Chondrocyte (in vitro differentiated cells): Measurements from ENCODE around the gene AFF2. TPM values are rescaled to one million over a fixed set of nuclear protein-coding genes. Genes with fewer than 3 reads are reported as not detected.

Source experiments
- DNase-seq: peaks from one replicate; pipeline ENCODE4 v3.0.0; 2021; ENCODE audit warnings: mixed read lengths, low spot score
- H3K27ac Mint-ChIP-seq: one replicate; pipeline ENCODE4 v1.8.0; 2021; ENCODE audit warnings: mild to moderate bottlenecking, moderate library complexity, mixed read lengths; ENCODE audit not compliant: unreplicated experiment
- H3K27me3 Mint-ChIP-seq: 2 replicates; pipeline ENCODE4 v1.8.0; 2021; ENCODE audit warnings: low read depth, mixed read lengths
- H3K36me3 Mint-ChIP-seq: 2 replicates; pipeline ENCODE4 v1.8.0; 2021; ENCODE audit warnings: low read depth, mixed read lengths
- H3K4me1 Mint-ChIP-seq: 2 replicates; pipeline ENCODE4 v1.8.0; 2021; ENCODE audit warnings: low read depth, mild to moderate bottlenecking, mixed read lengths
- H3K4me3 Mint-ChIP-seq: one replicate; pipeline ENCODE4 v1.8.0; 2021; ENCODE audit warnings: mild to moderate bottlenecking, moderate library complexity, mixed read lengths; ENCODE audit not compliant: unreplicated experiment
- H3K9me3 Mint-ChIP-seq: 2 replicates; pipeline ENCODE4 v1.8.0; 2021; ENCODE audit warnings: low read depth, mixed read lengths
- total RNA-seq: library from RNA; stranded (reverse); gene quantifications from 3 replicates; pipeline ENCODE4 v1.2.1, GENCODE V29; 2021
- TF ChIP-seq, protein P1 (sequence below): fragments of 200-600 bp; sonication (generic); IDR thresholded peaks from 2 replicates; pipeline ENCODE4 v1.5.0; 2021; ENCODE audit warnings: antibody characterized with exemption, mild to moderate bottlenecking, moderate library complexity

AFF2 gene
- total RNA-seq, 1 donor from 2014 or later, result 22.4 TPM

DNA sequence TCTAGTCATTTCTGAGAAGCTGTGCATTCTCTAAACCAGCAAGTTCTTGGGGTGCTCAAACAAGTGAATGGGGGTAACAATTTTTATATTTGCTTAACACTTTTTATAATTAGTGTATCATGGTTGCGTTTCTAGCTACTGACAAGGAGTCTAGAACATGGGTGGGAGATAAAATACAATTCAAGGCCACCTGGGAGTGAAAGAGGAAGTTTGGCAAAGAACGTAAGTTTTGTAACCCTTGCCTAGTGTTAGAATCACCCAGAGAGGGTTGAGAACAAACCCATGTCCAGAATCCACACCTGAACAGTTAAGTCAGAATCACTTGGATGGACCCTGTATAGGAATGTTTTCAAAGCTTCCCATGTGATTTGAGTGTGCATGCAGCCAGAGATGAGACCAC is 92.7 kb downstream of the AFF2 start:
- Mint-ChIP-seq H3K36me3 (no peaks in the 10 kb centered on the region), H3K9me3 (peaks cover 12% of the 10 kb centered on the region), H3K4me3 (no peak overlapping the region), H3K27me3 (no peaks in the 10 kb centered on the region), H3K4me1 (peaks cover 5% of the 10 kb centered on the region), H3K27ac (no peak overlapping the region)
- TF ChIP-seq, protein P1, sequence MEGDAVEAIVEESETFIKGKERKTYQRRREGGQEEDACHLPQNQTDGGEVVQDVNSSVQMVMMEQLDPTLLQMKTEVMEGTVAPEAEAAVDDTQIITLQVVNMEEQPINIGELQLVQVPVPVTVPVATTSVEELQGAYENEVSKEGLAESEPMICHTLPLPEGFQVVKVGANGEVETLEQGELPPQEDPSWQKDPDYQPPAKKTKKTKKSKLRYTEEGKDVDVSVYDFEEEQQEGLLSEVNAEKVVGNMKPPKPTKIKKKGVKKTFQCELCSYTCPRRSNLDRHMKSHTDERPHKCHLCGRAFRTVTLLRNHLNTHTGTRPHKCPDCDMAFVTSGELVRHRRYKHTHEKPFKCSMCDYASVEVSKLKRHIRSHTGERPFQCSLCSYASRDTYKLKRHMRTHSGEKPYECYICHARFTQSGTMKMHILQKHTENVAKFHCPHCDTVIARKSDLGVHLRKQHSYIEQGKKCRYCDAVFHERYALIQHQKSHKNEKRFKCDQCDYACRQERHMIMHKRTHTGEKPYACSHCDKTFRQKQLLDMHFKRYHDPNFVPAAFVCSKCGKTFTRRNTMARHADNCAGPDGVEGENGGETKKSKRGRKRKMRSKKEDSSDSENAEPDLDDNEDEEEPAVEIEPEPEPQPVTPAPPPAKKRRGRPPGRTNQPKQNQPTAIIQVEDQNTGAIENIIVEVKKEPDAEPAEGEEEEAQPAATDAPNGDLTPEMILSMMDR, result no peak
- no peak for DNase-seq

DNA sequence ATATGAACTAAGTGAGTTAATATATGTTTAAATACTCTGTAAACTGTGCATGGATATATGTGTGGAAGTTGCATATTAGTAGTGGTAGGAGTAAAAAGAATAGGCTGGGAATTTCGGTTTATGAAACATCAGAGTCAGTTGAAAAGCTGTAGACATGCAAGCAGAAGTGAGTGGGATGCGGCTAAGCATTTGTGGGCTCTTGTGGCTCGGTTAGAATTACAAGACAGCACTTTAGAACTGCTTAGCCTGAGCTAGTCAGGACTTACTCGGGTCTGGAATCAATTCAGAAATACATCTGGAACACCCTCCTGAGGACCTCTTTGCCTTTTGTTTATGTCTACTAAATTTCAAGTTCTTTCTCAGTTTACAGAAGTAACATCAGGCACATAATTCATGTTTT is 93.6 kb downstream of the AFF2 start:
- peaks cover 12% of the 10 kb centered on the region for H3K9me3 Mint-ChIP-seq
- H3K27ac Mint-ChIP-seq, result peak overlapping the region; percentile 35
- H3K4me3 Mint-ChIP-seq, result no peak overlapping the region
- no peaks in the 10 kb centered on the region for H3K27me3 Mint-ChIP-seq
- no peak for DNase-seq
- TF ChIP-seq, protein P1, result no peak
- peaks cover 5% of the 10 kb centered on the region for H3K4me1 Mint-ChIP-seq
- H3K36me3 Mint-ChIP-seq, result no peaks in the 10 kb centered on the region

DNA sequence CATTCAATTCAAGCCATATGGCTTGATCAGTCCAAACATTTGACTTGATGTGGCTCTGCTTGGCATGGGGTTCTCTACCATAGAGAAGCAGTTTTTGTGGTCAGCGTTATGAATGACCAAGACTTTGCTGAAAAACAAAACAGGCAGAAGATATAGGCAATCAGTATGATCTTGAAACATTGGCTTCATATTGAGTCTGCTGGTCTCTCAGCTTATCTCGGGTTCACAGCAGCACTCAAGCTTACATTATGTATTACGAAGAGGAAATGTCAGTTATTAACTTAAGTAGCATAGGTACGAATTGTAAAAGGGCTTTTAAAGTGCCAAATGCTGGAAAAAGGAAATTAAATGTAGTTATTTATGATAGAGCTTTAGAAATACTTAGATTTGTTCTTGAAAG is 99.0 kb downstream of the AFF2 start:
- Mint-ChIP-seq H3K4me3 (no peak overlapping the region), H3K4me1 (peaks cover 16% of the 10 kb centered on the region), H3K36me3 (no peaks in the 10 kb centered on the region), H3K27ac (no peak overlapping the region), H3K9me3 (peaks cover 17% of the 10 kb centered on the region), H3K27me3 (no peaks in the 10 kb centered on the region)
- no peak for DNase-seq
- TF ChIP-seq, protein P1, result no peak

DNA sequence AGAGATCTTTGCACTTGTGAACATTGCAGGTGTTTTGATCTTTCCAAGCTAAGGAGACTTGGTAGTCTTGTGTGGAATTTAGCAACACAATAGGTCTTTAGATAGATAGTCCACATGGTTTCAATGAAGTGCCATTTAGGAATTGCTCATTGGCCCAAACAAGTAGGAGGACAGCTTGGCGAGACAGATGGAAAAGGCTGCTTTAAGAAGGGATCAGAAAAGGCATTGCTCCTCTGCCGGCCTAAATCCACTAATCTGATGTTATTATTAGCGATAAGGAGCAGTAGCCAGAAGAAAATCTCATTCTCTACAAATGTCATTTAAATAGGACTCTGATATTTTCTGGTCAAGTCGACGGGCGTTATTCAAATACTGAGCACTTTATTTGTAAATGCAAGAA is 99.7 kb downstream of the AFF2 start:
- H3K4me3 Mint-ChIP-seq, result no peak overlapping the region
- TF ChIP-seq, protein P1, result no peak
- no peaks in the 10 kb centered on the region for H3K36me3 Mint-ChIP-seq
- H3K27ac Mint-ChIP-seq, result no peak overlapping the region
- peaks cover 12% of the 10 kb centered on the region for H3K9me3 Mint-ChIP-seq
- H3K4me1 Mint-ChIP-seq, result peaks cover 16% of the 10 kb centered on the region
- no peaks in the 10 kb centered on the region for H3K27me3 Mint-ChIP-seq
- no peak for DNase-seq

DNA sequence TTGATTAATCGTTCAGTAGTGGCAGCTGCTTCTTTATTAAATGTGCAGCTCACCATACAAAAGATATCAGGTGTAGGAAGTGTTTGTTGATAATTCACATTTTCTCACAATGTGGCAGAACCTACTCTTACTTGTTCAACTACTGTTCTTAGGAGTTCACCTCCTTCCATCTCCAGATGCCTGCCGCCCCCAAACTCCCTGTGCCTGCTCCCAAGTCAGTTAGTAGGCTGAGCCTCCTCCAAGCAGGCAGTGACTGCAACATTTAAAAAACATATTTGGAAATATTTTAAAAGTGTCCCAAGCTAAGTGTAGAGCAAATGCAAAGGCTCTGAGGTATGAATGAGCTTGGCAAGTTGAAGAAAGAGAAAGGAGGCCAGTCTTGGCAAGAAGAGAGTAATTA is 100.2 kb downstream of the AFF2 start:
- Mint-ChIP-seq H3K27me3 (no peaks in the 10 kb centered on the region), H3K27ac (peak overlapping the region; percentile 35), H3K36me3 (no peaks in the 10 kb centered on the region), H3K4me1 (peaks cover 16% of the 10 kb centered on the region), H3K9me3 (peaks cover 9% of the 10 kb centered on the region), H3K4me3 (no peak overlapping the region)
- DNase-seq, result no peak
- TF ChIP-seq, protein P1, result no peak
